ENCODE measurements around the gene ING3.
"Not testable (repeated sequence)": the region's sequence is repeated elsewhere in the genome, so short reads cannot be mapped to it uniquely, and the experiment has no call there.

The ING3 gene

GRCh38 chr7:121003986-121004685, 53.6 kb downstream of the ING3 start:
- peak; percentile 41 for DNase-seq

DNA sequence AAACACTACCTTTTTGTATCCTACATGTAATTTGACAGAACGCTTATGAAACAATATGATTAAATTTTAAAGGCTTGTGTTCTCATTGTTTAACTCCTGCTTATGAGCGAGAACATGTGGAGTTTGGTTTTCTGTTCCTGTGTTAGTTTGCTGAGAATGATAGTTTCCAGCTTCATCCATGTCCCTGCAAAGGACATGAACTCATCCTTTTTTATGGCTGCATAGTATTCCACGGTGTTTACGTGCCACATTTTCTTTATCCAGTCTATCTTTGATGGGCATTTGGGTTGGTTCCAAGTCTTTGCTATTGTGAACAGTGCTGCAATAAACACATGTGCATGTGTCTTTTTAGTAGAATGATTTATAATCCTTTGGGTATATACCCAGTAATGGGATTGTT, 54.5 kb downstream of the ING3 start:
- not testable (repeated sequence) for DNase-seq

DNA sequence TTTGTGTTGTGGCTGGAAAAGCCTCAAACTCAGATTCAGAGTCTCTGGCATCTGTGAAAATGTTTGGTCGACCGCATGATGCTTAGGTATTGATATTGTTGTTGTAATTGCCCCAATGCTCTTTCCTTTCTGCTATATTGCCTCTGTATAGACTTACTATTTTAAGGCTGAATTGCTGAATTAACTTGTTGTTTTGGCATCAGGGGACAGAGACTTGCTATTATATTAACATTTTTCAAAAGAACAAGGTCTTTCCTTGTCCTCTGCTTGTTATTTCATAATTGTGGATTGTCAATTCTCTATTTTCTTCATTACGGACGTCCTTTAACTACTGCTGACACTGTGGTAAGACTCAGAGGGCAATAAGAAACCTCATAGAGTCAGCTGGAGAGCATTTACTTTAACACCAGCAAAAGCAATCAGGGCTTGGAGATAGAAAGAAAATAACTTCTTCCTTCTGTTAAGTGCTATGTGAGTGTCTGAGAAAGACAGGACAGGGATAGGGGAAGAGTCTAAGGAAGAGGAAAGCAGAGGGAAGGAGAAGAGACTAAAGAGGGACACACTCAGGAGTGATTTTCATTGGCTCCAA, 55.5 kb downstream of the ING3 start:
- no peak for DNase-seq

DNA sequence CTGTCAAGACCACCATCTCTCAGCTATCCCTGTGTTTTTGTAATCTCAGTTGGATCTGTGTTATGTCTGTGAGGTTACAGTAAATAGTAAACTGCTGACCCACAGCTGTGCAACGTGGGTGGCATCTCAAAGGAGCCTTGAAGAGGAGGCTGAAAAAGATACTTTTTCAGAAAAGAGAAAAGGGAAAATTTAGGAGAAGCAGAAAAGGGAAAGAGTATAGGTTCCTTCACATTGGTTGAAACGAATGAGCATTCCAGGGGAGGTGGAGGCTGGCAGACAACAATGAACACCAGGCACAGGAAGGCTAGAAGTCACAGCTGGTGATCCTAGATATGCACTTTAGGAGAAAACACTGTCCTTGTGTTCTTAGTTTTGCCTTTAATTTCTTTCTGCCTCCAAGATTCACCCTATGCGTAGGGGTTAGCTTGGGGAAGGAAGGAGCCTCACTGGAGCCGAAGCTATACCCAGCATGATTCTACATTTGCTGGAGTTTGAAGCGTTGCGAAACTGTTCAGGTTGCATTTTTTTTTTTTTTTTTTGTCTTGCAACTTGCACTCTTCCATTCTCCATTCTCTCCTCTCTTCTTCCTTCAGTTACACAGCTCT, 56.2 kb downstream of the ING3 start:
- no peak for DNase-seq

DNA sequence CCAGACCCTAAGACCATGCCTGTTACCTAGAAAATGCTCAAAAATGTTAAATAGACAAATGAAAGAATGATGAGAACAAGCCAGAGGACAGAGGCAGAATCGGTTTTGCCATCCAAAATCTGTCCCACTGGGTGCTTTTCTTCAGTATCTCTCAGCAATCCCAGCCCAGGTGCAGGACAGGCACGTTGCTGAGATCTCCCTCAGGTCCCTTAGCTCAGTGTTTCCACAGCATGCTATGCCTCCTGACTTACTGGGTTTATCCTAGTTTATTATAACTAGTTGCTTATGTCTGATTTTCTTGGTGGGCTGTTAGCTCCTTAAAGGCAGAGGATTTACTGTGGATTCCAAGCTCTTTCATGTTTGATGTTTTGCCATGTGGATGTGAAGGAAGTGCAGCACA, 58.2 kb downstream of the ING3 start:
- DNase-seq, result no peak

DNA sequence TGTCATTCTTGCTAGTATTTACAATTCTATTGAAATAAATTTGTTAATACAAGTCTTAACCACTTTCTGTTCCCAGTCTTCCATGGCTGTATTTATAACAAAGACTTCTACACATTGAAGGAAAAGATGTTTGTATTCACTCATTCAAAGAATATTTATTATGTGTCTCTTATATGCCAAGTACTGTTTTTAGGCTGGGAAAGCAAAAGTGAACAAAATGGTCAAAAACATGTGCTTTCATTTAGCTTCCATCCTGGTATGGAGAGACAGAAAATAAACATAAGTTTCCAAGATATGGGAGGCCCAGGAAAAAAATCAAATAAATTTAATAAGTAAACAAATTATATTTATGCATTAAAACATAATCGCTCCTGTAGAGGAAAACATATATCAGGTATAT, 60.8 kb downstream of the ING3 start:
- no peak for DNase-seq

DNA sequence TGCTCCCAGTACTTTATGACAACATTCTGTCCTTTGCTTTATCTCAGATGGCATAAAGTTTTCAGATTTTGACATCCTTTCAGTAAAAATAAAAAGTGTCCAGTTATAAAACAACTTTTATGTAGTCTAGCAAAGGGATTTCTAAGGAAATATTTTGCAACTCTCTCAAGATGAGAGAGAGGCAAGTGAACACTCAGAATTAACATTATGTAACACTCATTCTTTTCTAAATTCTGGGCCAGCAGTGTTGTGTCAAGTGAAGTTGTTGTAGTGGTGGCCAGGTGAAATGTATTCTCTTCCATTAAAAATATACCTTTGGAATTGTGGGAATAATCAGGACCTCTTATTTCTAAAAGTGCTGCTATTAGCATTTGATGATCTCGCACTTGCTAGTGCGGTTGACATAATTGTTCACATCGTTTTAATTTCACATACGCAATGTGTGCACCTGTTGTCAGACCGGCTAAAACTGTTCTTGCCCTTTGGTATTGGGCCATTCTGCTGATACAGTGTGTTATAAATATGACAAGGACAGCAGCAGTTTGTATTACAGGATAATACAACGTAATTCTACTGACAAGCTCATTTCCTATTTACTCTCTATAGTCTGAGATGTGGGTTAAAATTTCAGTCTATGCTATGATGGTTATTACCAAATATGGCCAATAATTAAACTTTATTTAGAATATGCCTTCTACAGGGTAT, 61.7 kb downstream of the ING3 start:
- no peak for DNase-seq

DNA sequence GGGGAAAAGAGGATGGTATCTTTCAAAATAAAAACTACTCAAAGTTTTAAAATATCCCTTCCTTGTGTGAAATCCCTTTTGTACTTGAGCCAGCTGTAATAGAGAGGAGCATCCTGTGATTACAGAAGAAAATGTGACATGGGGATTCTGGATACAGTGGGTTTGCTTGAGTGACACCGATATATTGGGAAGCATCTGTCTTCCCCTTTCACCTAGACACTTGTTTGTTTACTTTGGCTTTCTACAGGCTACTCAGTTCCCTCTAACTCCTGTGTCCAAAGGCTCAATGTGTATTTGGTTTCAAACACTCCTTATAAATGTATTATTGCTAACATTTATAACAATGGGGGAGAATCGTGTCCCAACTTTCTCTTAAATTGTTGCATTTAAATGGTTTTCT, 62.3 kb downstream of the ING3 start:
- DNase-seq, result no peak

- no peak for DNase-seq
These were observed 65.0 kb downstream of the ING3 start for GRCh38 chr7:121015560-121015959.

- DNase-seq, result no peak
These were observed 66.4 kb downstream of the ING3 start for GRCh38 chr7:121016966-121017365.

- DNase-seq, result no peak
These were observed 67.0 kb downstream of the ING3 start for GRCh38 chr7:121017586-121017985.

- DNase-seq, result no peak
These were observed 68.4 kb downstream of the ING3 start for GRCh38 chr7:121019018-121019417.

DNA sequence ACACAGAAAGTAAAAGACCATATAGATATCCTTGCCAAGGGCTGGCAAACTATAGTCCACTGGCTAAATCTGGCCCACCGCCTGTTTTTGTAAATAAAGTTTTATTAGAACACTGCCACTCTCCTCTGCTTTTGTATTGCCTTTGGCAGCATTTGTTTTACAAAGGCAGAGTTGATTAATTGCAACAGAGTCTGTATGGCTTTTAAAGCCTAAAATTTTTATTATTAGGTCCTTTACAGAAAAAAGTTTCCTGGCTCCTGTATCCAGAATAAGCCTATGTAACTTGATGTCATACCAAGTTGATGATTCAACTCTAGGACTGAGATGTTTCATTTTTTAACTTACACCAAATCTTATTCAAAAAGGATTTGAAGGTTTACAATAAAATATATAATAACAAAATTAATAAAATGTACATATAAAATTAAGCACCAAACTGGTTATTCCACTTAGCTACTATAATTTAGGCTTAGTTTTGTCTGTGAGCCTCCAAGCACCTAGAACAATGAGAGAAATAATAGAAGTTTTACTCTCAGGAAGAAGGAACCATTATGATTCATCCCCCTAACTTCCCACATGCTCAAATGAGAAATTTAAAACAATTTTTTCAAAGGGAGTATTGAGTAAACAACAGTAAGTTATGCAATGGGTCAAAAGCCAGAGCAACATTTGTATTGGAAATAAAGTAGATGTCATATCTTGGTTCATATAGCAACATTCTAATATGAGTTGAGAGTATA, 69.8 kb downstream of the ING3 start:
- no peak for DNase-seq

DNA sequence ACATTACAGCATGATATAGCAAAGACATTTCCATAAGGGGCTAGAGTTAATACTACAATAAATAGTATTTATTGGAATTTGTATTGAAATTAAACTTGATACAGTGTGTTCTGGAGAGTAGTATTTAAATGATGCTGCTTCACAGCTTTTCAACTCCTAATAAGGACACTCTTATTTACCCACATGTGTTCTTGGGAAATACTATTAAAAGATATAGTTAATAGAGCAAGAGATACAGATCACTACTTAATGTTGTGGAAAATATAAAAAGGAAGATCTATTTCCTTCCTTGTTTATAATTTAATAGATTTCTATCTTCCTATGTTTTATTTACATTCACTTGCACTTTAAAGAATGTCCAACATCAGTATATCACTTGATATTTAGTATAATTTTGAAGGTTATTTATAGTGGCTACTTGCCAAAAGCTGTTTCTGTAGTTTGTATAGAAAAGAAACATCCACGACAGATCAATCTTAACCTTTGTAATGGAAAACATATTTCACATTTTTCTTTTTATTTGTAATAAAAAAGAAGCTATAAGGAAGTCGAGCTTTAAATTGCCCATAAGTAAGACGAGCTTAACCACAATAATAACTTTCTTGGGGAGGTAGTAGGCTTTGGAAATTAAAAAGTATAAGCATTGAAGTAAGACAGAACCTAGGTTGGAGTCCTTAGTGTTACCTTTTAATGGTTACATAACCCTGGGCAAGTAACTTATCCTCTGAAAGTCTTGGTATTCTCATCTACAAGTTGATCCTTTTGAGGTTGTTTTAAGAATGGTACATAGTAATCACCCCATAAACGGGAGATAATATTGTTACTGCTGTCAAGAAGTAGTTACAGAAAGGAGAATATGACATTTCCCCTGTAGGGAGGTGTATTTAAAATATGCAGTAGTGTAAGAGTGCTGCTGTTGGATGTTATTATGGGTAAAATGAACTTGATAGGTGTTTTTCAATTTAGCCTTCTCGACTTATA, 70.7 kb downstream of the ING3 start:
- no peak for DNase-seq

GRCh38 chr7:121023194-121023593, 72.6 kb downstream of the ING3 start:
- no peak for DNase-seq

GRCh38 chr7:121023683-121024511, 73.3 kb downstream of the ING3 start:
- no peak for DNase-seq

GRCh38 chr7:121024611-121025010, 74.0 kb downstream of the ING3 start:
- no peak for DNase-seq

DNA sequence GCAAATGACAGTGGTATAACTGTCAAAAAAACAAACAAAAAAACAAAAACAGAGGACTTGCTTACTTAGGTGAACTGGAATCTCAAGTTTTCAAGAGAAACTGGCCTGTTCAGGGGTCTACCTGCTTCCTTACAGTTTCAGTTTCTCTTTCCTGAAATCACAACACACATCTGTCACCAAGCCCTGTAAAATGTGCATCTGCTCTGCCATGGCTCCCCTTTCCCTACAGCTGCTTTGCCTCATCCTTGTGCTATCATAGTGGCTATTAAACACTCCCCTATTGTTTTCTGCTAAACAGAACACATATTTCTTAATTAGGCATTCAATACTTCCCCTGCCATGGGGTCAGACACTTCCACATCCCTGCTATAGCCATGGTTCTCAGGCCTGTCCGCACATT, 75.6 kb downstream of the ING3 start:
- no peak for DNase-seq

DNA sequence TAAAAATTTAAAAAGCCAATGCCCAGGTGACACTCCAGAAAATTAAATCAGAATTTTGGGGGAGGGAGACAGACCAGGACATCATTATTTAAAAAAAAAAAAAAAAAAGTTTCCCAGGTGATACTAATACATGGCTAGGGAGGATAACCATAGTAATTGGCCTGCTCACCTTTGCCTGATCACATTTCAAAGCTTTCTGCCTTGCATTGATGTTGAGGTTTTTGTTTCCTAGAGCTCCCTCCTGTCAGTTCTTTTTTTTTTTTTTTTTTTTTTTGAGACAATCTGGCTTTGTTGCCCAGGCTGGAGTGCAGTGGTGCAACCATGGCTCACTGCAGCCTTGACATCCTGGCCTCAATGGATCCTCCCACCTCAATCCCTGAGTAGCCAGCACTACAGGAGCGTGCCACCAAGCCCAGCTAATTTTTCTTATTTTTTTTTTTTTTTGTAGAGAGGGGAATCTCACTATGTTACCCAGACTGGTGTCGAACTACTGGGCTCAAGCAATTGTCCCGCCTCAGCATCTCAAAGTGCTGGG, 76.1 kb downstream of the ING3 start:
- DNase-seq, result no peak
